LNCaP clone FGC (cell line): Measurements from ENCODE around the gene RBM48.

Experiments used
- DNase-seq: peaks from one replicate; pipeline ENCODE4 v3.0.0-alpha.2; 2011; ENCODE audit warnings: low read depth
- H3K4me3 ChIP-seq: 2 replicates; pipeline ENCODE4 v1.5.1; 2011; ENCODE audit warnings: mild to moderate bottlenecking, low read depth, low read length, control low read depth
- TF ChIP-seq, protein P1 (sequence below): IDR thresholded peaks from 2 replicates; pipeline ENCODE4 v1.5.1; 2012; ENCODE audit warnings: mild to moderate bottlenecking; ENCODE audit not compliant: control insufficient read depth, insufficient read depth; ENCODE audit errors: extremely low read depth

Gene RBM48

GRCh38 chr7:92496876-92497275 lies 31.7 kb upstream of the RBM48 start:
- DNase-seq = no peak
- TF ChIP-seq, protein P1, sequence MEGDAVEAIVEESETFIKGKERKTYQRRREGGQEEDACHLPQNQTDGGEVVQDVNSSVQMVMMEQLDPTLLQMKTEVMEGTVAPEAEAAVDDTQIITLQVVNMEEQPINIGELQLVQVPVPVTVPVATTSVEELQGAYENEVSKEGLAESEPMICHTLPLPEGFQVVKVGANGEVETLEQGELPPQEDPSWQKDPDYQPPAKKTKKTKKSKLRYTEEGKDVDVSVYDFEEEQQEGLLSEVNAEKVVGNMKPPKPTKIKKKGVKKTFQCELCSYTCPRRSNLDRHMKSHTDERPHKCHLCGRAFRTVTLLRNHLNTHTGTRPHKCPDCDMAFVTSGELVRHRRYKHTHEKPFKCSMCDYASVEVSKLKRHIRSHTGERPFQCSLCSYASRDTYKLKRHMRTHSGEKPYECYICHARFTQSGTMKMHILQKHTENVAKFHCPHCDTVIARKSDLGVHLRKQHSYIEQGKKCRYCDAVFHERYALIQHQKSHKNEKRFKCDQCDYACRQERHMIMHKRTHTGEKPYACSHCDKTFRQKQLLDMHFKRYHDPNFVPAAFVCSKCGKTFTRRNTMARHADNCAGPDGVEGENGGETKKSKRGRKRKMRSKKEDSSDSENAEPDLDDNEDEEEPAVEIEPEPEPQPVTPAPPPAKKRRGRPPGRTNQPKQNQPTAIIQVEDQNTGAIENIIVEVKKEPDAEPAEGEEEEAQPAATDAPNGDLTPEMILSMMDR = no peak
- H3K4me3 ChIP-seq = no peak overlapping the region

GRCh38 chr7:92498557-92498956 lies 30.0 kb upstream of the RBM48 start:
- TF ChIP-seq, protein P1 = no peak
- no peak for DNase-seq

GRCh38 chr7:92503767-92504166 lies 24.8 kb upstream of the RBM48 start:
- no peak for DNase-seq
- no peak overlapping the region for H3K4me3 ChIP-seq
- TF ChIP-seq, protein P1 = no peak

More at GRCh38 chr7:92498557-92498956, 30.0 kb upstream of the RBM48 start:
- no peak overlapping the region for H3K4me3 ChIP-seq

DNA sequence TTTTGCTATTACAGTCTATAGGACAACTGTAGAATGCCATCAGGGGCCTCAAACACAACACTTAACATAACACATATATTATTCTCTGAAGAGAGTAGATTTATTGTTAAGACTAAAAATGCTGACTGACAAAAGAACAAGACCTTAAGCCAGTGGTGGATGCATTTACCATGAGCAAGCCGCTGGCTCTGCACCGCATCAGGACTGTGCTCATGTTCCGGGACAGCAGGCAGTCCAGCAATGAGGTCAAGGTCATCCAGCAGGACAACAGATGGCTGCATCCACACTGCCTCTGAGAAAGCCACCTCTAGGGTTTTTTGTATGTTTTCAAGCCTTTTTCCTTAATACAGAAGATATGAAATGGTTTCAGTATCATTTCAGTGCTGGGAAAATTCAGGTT lies 24.0 kb upstream of the RBM48 start:
- TF ChIP-seq, protein P1 = no peak

GRCh38 chr7:92506363-92506762 lies 22.2 kb upstream of the RBM48 start:
- TF ChIP-seq, protein P1 = no peak
- DNase-seq = no peak
- H3K4me3 ChIP-seq = no peak overlapping the region

More for the DNA sequence above, 24.0 kb upstream of the RBM48 start:
- DNase-seq = no peak
- H3K4me3 ChIP-seq = no peak overlapping the region

- no peak overlapping the region for H3K4me3 ChIP-seq
- TF ChIP-seq, protein P1 = no peak
- DNase-seq = no peak
These were observed 19.6 kb upstream of the RBM48 start for GRCh38 chr7:92508946-92509345.

DNA sequence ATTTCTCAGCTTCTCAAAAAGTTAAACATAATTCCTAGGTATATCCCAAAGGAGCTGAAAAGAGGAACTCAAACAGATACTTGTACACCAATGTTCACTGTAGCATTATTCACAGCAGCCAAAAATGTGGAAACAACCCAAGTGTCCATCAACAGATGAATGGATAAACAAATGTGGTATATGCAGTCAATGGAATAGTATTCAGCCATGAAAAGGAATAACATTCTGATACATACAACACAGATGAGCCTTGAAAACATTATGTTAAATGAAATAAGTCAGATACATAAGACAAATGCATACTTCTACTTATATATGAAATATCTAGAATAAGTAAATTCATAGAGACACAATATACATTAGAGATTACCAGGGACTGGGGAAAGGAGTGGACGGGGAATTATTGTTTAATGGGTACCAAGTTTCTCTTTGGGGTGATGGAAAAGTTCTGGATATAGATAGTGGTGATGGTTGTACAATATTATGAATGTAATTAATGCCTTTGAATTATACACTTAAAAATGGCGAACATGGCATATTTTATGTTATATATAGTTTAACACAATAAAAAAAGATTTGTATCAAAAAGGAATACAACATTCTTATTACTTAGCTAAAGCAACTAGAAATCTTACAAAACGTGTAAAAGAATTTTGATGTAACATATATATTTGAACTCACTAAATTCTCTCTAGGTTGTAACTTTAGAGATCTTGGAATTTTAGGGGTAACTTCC lies 15.3 kb upstream of the RBM48 start:
- no peak for DNase-seq
- TF ChIP-seq, protein P1 = no peak
- H3K4me3 ChIP-seq = no peak overlapping the region
